HG02642 (cell line): Measurements from ENCODE around the gene EGR2.
A peak's percentile ranks its signal among the peaks of the same experiment; 100 is the strongest.

Experiments
- ATAC-seq: cut with Tn5 transposase; IDR thresholded peaks from one replicate; pipeline ENCODE4 v1.9.1; 2021; ENCODE audit warnings: mild to moderate bottlenecking; ENCODE audit not compliant: unreplicated experiment, poor library complexity

The EGR2 gene

DNA sequence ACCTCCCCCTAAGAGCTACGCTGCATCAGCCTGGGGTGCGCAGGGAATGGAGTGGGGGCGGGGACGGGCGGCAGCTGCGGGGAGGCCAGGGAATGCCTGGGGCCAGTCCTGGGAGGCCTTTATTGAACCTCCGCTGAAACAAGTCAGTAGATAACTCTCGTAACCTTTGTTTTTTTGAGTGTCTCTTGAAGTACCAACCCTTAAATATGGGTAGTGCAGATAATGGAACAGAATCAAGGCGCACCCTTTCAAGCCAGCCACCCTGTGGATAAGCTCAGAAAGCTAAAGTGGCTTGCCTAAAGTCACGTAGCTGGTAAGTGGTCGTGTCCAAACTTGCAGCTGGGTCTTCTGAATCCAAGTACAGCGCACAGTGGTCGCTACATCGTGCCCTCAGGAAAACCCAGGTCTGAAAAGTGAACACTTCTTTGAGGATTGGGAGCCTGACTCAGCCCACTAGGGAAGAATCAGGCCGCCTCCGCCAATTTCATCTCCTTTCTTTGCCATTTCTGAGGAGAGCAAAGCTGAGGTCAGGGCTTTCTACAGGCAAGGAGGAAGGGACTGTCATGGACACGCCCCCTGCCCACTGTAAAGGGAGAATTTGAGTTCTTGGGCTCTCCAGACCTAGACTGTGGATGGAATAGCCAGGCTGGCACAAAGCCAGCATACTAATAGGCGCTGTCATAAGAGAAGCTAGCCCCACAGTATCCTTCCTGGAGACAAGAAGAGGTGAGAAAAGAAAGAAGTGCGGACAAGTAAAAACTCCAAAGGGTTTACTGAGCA, 3.2 kb upstream of the EGR2 start:
- ATAC-seq = no peak

GRCh38 chr10:62818426-62819011, 2.4 kb upstream of the EGR2 start:
- no peak for ATAC-seq

DNA sequence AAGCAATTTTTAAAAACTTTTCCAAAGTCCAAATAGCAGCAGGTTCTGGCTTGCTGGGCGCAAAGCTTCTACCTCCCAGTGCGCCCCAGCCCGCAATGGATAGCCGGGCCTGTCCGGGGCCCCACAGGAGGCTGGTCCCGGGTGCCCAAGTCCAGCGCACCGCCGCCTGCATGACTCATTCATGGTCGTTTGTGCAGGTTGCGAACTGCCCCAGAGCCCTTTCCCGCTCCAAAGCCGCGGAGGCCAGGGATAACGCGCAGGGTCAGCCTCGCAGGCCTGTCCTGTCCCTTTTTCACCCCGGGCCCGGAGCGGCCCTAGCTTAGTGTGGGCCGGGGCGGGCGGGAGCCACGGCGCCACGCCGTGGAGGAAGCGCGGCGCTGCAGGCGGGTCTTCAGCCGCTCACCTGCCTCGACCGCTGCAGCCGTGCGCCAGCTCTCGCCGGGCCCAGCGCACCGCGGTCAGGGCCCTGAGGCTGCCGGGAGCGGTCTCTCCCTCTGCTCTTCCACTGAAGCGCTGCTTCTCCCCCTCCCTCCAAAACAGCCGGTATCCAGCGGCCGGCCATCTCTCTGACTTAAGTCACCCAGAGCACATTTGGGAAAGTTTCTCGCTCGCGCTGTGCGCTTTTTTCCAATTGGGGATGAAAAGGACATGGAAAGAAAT, 1.7 kb upstream of the EGR2 start:
- peak; percentile 39 for ATAC-seq

DNA sequence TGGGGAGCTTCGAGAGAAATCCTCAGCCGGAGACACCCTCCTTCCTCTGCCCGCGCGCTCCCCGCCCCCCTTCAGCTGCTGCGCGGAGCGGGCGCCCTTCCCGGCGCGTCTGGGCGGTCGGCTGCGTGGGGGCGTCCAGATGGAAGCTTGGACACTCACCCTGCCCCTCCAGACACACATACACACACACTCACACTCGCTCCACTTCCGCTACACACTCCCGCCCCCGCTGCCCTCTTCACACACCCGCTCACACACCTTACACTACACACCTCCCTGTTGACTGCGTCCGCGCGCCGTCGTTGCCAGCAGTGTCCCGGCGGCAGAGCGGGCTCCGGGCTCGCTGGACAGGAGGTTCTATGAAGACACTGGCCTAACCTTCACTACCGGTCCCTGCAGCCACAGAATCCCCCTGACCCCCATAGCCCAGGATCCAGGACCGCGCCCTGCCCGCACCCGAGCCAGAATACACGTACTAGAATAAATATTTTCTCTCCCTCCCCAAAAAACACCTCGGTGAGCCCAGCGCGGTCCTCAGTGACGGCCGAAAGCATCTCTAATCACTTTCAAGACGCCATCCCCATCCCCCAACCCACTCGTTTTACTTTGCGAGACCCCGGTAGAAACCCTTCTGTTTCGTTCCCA, 1.1 kb upstream of the EGR2 start:
- peak; percentile 26 for ATAC-seq

DNA sequence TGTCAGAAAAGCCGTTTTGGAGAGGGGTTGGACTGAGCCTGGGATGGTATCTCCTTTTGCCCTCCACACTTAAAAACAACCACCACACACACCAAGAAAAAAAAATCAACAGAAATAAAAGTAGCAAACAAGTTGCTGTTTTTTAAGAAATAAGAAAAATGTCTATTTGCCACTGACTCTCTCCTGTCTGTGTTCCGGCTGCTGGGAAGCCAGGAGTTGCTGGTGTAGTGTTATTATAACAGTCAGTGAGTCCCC, 163 bp downstream of the EGR2 start:
- ATAC-seq = no peak

- ATAC-seq = no peak
Measured at GRCh38 chr10:62815381-62816075, 638 bp downstream of the EGR2 start.

GRCh38 chr10:62814756-62815380, 1.3 kb downstream of the EGR2 start:
- ATAC-seq = no peak

GRCh38 chr10:62813981-62814380, 2.2 kb downstream of the EGR2 start:
- no peak for ATAC-seq

- ATAC-seq = no peak
Measured at GRCh38 chr10:62813453-62813852, 2.7 kb downstream of the EGR2 start.

DNA sequence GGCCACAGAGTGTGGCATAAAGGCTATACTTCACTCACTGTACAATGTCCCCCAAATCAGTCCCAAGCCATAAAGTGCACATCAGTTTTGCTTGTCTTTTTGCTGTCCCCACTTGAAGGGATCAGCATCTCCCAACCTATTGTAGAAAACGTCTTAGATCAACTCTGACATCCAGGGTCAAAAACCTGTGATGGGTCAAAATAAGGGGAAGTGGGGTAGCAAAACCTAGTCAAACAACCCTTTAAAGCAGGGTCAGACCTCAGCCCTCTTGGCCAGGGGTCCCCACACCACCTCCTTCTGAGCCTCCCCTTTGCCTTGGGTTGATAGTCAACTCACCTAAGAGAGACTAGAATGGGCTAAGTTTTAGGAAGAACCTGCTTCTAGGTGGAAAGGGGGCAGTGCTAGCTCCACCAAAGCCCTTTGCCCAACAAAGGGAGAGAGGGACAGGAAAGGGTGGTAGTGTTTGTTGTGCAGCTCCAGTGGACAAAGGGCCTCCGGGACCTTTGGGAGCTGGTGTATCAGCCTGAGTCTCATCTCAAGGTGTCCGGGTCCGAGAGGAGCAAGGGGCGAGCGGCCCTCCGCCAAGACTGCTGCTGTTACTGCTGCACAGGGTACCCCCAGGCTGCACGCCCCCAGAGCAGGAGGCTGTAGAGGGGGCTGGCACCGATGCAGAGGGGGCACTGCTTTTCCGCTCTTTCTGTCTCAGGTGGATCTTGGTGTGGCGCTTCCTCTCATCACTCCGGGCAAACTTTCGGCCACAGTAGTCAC, 3.3 kb downstream of the EGR2 start:
- no peak for ATAC-seq

DNA sequence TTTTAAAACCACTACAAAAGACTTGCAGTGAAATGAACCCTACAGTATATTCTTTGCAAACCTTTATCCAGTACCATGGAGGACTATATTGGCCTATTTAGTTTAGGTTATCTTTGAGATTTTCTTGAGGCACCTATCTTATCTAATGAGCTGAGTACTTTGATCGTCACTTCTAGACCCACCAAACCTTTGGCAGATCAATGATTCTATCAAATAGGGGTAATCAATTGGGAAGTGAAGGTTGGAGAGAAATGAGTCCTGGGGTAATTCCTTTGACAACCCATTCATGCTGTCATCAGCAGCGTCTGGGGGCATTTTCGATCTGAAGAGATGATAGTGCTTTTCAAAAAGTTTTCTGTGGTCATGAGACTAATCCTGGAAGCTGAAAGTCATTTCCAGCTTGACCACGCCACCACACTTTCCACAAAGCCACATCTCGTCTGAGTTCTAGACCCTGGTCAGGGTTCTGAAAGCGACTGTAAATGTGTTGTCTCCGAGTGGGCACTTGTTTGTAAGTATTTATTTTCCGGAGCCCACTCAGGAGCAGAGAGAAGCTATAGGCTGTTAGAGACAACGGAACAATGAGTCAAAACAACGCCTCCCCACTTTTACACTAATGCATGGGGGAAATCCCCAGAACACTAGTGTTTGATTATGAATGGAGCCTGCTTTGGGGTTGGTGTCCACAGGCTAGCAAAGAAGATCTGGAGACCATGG, 4.8 kb downstream of the EGR2 start:
- peak; percentile 48 for ATAC-seq

DNA sequence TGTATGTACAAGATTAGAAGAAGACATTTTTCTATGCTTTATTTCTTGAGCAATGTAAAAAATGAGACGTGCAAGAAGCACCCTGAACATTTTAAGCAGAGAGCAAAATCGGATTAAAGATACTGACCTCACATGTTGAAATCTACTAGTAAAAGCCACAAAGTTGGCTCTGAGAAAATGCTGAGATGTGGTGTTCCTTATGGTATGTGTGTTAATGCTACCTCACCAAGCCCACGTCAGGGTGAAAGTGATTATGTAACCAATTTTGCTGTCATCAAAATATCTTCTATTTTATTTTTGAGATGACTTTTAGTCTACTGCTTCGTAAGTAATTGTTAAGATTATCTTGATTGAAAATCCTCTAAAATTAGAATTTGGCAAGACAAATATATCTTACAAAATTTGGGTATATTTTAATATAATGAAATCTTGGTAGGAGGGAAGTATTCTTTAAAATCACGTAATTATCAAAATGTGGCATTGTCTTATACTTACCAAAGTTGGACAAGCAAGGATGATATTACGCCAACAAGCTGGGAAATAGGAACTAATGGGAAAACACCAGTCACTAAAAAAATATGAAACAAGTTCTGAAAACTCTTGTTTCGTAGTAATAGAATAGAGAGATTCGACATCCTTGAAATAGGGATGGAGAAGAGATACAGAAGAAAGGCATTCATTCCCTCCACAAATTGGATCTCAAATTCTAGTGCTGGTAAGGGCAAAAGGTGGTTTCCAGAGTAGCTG, 5.8 kb downstream of the EGR2 start:
- ATAC-seq = no peak

DNA sequence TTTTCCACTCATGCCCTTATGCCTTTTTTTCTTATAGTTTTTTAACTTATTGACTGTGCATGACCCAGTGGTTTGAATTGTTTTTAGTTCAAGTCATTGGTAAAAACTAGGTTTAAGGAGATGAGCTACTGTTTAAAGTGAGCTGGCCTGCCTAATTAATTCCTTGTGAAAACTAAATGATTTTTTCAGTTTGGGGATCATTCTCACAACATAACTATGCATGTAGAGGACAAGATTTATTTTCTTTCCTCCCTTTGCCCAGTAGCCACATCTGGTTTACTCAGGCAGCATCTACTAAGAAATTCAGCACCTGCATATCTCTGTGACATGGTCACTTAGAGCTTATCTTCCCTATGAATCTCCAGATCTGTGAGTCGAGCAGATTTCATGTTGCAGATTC, 9.9 kb downstream of the EGR2 start:
- ATAC-seq = no peak

GRCh38 chr10:62805231-62806099, 10.7 kb downstream of the EGR2 start:
- peak; percentile 18 for ATAC-seq

DNA sequence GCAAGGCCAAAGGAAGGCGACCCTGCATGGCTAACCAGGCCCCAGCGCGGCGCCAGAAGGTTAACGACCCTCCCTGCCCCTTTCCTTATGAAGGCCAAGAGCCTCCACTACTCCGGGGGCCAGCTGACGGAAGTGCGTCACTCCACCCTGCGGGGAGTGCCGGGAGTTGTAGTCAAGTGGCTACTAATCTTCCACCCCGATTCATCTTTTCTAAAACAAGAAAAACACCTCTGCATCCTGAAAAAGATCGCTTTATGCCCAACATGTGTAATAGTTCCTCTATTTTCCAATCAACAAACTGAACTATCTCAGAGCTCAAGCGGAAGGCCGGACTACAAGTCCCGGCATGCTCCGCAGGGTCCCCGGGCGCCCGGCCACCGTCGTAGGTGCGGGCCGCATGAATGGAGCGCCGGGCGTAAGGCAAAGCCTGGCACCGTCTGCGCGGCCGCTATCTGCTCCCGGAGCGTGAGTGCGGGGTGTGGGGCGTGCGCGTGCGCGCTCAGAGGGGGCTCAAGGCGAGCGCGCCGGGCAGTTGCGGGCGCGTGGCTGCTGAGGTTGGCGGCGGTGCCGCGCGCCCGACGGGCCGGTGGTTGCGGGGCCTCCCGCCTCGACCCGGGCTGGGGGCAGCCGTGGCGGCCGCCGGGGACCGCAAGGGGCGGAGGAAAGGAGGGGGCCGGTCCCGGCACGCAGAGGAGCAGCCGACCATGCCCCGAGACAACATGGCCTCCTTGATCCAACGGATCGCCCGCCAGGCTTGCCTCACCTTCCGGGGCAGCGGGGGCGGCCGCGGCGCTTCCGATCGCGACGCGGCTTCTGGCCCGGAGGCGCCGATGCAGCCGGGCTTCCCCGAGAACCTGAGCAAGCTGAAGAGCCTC, 11.6 kb downstream of the EGR2 start, which contains the start of gene ADO:
Gene ADO (plus strand): TSS at position 365 of the 875 bp plus-strand sequence. CDS start 340 bp downstream, at position 705.
- ATAC-seq = peak; percentile 90

DNA sequence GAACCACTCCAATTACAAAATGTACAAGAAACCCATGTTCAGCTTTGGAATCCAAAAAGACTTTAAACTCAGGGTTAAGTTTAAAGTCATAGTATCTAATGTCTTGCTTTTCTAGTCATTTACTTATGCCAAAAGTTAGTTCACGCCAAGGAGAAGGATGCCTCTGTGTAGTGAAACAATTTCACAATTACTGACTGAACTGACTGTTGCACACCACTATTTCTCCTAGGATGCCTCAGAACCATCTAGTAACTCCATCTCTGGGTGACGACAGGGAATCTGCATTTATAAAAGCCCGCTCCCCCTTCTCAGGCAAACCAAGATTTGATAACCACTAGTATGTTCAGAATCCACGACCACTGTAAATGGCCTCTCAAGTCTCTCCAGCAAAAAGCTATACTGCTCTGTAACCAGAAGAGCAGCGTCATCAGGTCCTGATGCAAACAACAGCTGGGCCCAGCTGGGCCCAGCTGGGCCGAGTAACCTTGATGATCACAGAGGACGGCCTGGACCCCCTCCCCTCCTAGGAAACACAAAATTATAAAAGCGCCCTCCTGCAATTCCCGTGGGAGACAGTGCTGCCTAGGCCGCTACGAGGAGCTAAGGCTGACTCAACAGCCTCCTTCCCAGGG, 12.3 kb downstream of the EGR2 start:
- no peak for ATAC-seq
